ENCODE measurements around the gene SENP2. TPM values are rescaled to one million over a fixed set of nuclear protein-coding genes. Genes with fewer than 3 reads are reported as not detected.

Gene SENP2
- total RNA-seq, 3 donors from 2014 or later = 27.1 to 40.5 (median 28.4) TPM

GRCh38 chr3:185655426-185656320 lies 69.6 kb downstream of the SENP2 start:
- DNase-seq (no peak), ATAC-seq (no peak)
- no peak for TF ChIP-seq CTCF (IDR thresholded peaks at IDR 0.05)
- Histone ChIP-seq H3K4me3 (no peak overlapping the region), H3K9me3 (no peaks in the 10 kb centered on the region), H3K36me3 (ENCODE audit: low read depth) (no peaks in the 10 kb centered on the region), H3K4me1 (ENCODE audit: low read depth) (peaks cover 4% of the 10 kb centered on the region)
- intact Hi-C loops (cut with DNase I, micrococcal nuclease) = no loop called here

- no peaks in the 10 kb centered on the region for H3K36me3 ChIP-seq (ENCODE audit: low read depth)
- ATAC-seq (no peak), DNase-seq (no peak)
- no peak for TF ChIP-seq CTCF (IDR thresholded peaks at IDR 0.05)
- intact Hi-C loops (cut with DNase I, micrococcal nuclease) = no loop called here
- no peak overlapping the region for H3K4me3 ChIP-seq
- H3K4me1 ChIP-seq (ENCODE audit: low read depth) = peaks cover 4% of the 10 kb centered on the region
- H3K9me3 ChIP-seq = no peaks in the 10 kb centered on the region
Observed at GRCh38 chr3:185656321-185656840, 70.3 kb downstream of the SENP2 start.

GRCh38 chr3:185657211-185657610 lies 71.1 kb downstream of the SENP2 start:
- no peak for DNase-seq
- intact Hi-C loops (cut with DNase I, micrococcal nuclease) = no loop called here

GRCh38 chr3:185657691-185658503 lies 71.8 kb downstream of the SENP2 start:
- intact Hi-C loops (cut with DNase I, micrococcal nuclease) = no loop called here
- no peak for TF ChIP-seq CTCF (IDR thresholded peaks at IDR 0.05)
- Histone ChIP-seq H3K36me3 (ENCODE audit: low read depth) (no peaks in the 10 kb centered on the region), H3K9me3 (no peaks in the 10 kb centered on the region), H3K4me3 (no peak overlapping the region), H3K4me1 (ENCODE audit: low read depth) (peaks cover 4% of the 10 kb centered on the region)
- ATAC-seq (no peak), DNase-seq (no peak)

More at GRCh38 chr3:185657211-185657610, 71.1 kb downstream of the SENP2 start:
- Histone ChIP-seq H3K36me3 (ENCODE audit: low read depth) (no peaks in the 10 kb centered on the region), H3K4me3 (no peak overlapping the region), H3K9me3 (no peaks in the 10 kb centered on the region), H3K4me1 (ENCODE audit: low read depth) (peaks cover 4% of the 10 kb centered on the region)
- no peak for TF ChIP-seq CTCF (IDR thresholded peaks at IDR 0.05)
- no peak for ATAC-seq

- intact Hi-C loops (cut with DNase I, micrococcal nuclease) = no loop called here
- TF ChIP-seq CTCF (IDR thresholded peaks at IDR 0.05) = no peak
- Histone ChIP-seq H3K9me3 (no peaks in the 10 kb centered on the region), H3K36me3 (ENCODE audit: low read depth) (no peaks in the 10 kb centered on the region), H3K4me1 (ENCODE audit: low read depth) (peaks cover 4% of the 10 kb centered on the region), H3K4me3 (no peak overlapping the region)
- ATAC-seq (peak; percentile 54), DNase-seq (peak in 1 of 3 donors; percentile 64)
Observed at GRCh38 chr3:185658504-185658912, 72.4 kb downstream of the SENP2 start.
